ENCODE data around the gene C5orf52.
"Not testable (repeated sequence)": the region's sequence is repeated elsewhere in the genome, so short reads cannot be mapped to it uniquely, and the experiment has no call there.

C5orf52 gene

DNA sequence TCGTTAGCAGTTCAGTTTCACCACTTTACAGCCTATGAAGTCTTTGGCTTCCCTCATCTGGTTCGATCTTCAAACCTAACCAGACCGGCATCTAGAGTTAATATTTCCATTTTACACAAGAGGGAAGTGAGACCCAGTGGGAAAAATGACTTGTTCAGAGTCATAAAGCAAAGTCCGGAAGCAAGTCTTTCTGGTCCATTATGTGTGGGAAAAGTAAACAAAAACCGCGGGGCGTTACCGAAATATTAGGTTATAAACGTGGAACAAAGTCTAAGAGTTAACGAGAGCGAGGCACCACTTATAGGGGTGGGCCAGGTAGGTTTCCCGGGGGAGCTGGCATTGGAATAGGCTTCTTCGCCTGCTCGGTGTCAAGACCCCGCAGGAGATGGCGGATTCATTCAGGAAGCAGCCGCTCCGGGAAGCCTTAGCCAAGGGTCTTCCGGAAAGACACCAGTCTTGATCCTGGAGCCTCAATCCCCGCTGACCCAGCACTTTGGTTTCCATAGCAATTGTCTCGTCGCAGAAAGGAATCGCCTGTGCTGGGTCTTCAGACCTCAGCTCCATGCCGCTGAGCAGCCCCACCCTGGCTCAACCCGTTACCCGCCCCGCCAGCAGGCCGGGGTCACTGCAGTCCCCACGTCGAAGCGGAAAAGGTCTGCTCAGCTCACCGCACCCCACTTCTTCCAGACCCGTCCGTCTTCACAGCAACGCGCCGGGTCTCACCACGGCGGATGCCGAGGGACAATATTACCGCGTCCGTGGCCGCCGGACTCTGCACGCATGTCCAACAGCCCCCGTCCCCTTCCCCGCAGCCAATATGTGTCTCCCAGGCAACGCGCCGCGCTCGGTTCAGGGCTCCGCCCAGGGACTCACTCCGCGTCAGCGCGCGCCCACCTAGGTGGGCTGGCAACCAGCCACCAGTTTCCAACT, at the start of gene C5orf52:
C5orf52 (plus strand) TSS at position 872 of the 930 bp plus-strand sequence. CDS start 82 bp downstream, outside the sequence.
- no peak for DNase-seq

DNA sequence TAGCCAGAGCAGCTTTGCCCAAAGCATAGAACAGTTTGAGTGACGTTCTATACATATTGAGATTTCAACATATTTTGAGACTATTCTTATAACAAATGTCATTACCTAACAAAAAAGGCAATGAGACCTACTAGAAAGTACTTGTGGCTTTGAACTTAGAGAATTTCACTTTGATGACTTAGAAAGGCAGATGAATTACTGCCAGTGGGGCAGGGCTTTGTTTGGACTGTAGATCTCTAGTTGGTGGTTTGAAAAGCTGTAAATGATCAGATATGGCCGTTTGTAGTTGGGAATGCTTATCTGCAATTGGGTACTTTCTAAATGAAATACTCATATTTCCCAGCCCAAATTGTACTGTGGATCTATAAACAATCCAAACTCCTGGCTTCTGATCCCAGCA, 47.2 kb upstream of the C5orf52 start:
- no peak for DNase-seq

DNA sequence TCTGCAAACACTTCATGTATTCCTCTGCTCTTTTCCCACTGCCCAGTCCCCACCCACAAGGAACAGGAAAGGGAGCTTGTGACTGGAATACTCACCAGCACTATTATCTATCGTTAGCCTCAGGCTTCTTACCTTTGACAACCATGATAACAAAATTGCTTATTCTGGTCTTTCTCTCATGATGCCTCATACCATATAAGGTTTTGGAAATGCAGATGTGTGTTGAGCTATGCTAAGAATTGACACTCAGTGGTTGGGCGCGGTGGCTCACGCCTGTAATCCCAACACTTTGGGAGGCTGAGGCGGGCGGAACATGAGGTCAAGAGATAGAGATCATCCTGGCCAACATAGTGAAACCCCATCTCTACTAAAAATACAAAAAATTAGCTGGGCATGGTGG, 44.5 kb upstream of the C5orf52 start:
- no peak for DNase-seq

DNA sequence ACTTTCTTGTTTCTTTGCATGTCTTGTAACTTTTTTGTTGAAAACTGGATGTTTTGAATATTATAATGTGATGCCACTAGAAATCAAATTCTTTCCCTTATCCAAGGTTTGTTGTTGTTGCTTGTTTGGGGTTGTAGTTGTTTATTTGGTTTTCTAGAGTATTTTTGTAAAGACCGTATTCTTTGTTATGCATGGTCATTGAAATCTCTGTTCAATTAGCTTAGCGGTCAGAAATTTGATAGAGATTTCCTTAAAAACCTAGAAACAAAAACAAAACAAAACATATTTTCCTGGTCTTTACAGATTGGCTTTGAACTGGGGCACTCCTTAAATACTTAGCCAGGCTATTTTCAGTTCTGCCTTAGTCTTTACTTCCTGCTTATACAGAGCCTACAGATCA, 41.0 kb upstream of the C5orf52 start:
- no peak for DNase-seq

DNA sequence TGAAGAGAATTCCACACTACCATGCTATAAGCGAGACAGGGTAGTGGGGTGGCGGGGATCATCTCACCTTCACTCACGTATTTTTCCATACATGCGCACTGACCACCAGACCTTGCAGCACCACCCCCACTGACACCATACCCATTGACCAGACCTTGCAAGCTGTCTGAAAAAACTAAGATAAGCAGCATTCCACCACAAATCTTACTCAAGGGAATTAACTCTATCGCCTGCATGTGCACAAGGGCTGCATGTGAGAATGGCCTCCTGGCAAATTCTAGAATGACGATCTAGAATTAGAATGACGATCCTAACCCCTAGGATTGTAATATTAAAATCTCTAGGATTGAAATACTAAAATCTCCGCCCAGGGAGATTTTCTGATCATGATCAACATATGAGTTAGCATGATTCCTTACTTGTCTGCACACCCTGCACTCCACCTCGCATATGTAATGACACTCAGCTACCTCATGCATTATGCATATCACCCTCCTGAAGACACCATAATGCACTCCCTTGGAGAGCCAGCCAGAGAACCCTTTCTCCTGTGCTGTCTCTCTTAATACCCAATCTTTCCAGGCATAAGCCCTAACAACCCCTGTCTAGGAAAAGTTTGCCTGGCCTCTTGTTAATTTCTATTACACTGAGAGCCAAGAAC, 30.8 kb upstream of the C5orf52 start:
- DNase-seq = no peak

DNA sequence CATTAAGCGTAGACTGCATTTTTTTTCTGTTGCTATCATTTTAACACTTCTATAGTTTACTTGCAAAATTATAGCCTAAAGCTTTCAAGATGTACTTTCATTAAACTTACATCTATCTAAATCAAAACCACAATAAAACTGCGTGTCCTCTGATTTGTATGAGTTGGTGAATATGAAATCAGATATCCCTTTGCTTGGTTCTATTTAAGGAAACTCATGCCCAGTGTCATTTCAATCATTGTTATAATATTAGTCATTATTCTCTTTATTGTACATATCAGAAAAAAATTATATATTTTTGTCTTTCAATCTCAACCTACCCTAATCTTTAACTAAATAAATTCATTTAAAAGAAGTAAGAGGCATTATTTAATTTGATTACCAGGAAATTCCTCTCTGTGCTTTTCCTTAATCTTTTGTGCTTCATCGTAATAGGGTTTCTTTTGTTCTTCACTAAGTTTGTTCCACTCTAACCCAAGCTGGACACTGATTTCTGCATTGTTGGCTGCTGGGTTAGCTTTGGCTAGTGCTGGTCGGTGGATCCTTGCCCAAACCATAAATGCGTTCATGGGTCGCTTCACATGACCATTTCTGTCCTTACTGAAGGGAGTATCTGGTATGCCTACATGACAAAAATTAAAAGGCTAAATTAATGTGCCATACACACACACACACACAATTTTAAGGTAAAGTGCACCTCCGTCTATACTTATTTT, 22.9 kb upstream of the C5orf52 start:
- no peak for DNase-seq

DNA sequence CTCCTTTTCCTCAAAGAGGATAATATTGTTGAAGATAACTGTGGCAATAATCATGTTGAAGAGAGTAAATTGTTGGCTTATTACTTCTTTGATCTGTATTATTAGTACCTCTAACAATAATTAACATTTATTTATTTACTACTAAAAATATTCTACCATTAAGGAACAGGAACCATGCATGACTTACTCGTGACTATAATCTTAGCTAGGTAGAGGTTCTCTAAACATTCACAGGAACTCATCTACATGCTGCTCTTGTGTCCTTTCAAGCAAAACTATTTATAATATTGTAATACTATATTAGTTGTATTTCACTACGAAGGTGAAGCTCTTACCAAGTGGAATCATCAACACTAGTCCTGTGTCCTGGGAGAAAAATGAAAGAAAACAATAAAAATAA, 22.2 kb upstream of the C5orf52 start:
- DNase-seq = no peak

DNA sequence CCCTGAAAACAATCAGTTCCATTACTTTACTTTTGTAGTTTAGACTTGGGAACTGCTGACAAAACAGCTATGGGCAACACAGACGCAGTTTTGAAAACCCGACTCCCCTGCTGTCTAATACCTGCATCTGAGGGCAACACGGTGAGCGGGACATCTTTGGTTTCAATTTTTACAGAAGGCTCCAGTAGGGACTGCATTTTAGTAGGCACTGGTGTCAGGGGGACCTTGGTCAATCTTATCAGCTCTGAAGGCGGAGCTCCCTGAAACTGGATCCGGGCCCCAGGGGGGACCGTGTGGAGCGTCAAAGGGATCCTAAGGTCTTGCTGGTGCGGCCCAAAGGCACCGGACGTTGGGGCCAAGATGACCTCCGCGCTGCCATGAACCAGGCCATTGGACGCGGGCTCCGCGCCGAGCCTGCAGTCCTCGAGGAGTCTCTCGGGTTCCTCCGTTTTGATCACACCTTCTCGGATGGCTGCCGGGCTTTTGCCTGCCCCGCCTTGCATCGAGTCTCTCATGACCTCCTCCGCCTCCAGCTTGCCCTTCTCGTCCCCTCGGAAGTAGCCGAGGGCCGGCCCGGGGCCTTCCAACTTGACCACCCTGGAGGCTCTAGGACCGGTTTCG, 20.2 kb upstream of the C5orf52 start:
- no peak for DNase-seq

DNA sequence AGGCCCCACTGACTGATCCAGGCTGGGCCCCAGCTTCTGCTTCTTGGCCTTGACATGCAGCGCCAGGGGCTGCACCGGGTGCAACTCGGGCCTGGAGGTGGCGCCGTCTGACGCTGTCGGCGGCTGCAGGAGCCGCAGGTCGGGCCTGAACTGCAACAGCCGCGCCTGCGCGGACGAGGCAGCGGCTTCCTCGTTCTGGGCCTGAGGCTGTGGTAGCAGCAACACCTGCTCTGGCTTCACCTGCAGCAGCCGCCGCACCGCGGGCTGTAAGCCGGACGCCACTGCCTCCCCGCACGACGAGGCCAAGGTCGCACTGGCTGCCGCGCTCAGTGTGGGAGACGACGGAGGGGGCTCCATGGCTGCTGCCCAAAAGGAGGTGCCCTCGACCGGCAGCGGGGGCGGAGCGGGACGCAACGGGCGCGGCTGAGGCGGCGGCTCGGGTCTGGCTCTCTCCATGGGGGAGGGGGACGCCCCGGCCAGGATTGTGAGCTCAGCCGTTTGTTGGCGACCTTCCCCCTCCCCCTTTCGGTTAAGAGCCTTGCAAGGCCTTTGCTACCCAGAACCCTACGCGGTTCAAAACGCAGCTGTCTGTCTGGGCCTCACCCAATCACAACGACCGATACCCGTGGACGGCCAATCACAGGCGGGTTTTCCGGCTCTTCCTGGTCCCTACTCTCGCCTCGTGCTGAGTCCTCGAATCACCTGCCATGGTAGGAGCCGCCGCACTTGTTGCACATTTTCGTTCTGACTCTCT, 19.5 kb upstream of the C5orf52 start:
- DNase-seq = peak; percentile 91

DNA sequence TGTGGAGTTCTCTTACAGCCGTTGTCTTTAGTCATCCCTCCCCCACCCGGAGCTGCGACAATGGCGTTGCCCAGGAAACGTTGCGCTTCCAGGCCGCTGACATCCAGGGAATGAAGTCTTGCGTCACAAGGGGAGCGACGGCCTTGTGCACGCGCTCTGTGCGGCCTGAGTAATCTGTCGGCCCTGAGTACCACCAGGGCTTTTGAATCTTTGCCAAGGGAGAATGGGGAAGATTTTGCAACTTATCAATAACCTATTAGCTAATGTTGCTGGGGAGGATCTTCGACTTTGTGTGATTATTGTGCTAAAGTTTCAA, 19.0 kb upstream of the C5orf52 start, which contains the start of gene SOX30:
SOX30 (minus strand) TSS at position 62 of the 316 bp plus-strand sequence. CDS start 360 bp downstream, outside the sequence.
- DNase-seq = no peak

DNA sequence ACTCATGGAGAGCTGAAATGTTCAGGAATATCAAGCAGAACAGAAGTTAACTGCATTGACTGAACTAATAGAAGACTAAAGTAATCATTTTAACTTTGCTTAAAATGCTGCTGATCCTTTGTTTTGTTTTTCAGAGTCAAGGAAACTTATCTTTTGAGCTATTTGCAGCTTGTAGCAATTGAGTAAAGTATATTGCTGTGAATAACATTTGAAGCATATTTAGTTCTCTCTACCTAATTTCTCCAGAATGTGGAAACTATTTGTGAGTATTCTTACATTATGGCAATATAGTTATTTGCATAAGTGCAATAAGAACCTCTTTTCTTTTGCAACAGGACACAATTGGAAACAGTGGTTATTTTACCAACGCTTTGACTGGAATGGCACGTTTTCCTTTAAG, 13.8 kb upstream of the C5orf52 start:
- DNase-seq = no peak

DNA sequence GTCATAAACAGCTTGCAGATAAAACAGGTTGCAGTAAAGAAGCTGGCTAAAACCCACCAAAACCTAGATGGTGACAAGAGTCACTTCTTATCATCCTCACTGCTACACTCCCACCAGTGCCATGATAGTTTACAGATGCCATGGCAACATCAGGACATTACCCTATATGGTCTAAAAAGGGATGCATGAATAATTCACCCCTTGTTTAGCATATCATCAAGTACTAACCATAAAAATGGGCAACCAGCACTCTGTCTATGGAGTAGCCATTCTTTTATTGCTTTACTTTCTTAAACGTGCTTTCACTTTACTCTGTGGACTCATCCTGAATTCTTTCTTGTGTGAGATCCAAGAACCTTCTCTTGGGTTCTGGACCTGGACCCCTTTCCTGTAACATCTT, 12.4 kb upstream of the C5orf52 start:
- no peak for DNase-seq

DNA sequence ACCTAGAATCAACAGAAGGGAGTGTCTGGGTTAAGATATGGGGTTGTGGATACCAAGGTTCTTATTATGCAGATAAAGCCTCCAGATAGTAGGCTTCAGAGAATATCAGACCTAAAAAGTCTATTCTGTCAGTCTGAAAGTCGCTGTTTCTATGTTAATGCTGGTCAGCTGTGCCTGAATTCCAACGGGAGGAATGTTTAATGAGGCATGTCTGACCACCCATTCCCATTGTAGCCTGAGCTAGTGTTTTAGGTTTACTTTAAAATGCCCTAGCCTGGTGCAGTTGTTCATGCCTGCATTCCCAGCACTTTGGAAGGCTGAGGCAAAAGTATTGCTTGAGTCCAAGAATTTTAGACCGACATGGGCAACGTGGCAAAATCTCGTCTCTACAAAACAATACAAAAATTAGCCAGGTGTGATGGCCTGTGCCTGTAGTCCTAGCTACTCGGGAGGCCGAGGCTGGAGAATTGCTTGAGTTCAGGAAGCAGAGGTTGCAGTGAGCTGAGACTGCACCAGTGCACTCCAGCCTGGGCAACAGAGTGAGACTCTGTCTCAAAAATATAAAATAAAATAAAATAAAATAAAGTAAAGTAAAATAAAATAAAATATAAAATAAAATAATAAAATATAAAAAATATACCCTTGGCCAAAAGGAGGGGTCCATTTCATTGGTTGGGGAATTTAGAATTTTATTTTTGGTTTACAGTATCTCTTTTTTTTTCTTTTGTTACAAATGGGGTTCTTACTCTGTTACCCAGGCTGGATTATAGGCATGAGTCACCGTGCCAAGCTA, 11.3 kb upstream of the C5orf52 start:
- no peak for DNase-seq

DNA sequence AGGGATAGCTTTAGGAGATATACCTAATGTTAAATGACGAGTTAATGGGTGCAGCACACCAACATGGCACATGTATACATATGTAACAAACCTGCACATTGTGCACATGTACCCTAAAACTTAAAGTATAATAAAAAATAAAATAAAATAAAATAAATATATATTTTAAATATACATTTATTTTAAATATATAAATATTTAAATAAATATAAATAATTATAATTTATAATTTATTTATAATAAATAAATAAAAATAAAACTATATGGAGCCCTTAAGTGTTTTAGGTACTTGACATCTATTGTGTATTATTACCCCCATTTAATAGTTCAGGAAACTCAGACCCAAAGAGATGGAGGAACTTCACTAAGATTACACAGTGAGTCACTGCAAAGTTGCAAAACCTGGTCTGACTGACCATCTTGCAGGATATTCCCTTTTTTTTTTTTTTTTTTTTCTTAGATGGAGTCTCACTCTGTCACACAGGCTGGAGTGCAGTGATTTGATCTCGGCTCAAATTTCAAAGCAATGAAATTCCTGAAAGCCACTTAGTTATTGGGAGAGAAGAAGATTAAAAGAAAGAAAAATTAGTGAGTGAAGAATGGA, 5.8 kb upstream of the C5orf52 start:
- DNase-seq = no peak

DNA sequence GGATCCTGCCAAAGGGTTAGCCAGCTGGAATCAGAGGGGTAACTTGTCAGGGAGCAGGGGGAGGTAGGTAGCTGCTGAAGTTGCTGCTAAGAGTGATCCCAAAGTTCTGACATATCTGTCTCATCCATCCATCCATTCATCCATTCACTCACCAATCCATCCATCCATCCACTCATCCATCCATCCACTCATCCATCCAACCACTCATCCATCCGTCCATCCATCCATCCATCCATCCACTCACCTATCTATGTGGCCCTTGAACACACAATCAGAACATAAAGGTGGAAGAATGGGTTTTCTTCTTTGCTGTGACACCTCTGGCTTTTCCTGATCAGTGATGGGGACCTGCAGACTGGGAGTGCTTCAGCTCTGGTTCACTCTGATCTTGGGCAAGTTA, 3.0 kb upstream of the C5orf52 start:
- DNase-seq = no peak

DNA sequence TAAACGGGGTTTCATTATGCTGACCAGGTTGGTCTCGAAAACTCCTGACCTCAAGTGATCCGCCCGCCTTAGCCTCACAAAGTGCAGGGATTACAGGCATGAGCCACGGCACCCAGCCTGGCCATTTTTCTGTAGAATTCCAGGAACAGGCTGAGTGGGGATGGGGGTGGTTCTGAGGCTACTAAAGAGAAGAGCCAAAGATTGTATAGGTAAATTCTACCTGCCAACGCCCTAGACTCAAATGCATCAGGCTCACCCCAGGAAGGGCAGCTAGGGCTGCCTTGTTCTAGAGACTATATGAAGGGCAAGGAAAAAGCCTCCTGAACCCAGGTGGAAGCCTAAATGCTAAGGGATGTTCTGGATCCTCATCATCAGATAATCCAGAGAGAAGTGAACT, 1.6 kb upstream of the C5orf52 start:
- no peak for DNase-seq

DNA sequence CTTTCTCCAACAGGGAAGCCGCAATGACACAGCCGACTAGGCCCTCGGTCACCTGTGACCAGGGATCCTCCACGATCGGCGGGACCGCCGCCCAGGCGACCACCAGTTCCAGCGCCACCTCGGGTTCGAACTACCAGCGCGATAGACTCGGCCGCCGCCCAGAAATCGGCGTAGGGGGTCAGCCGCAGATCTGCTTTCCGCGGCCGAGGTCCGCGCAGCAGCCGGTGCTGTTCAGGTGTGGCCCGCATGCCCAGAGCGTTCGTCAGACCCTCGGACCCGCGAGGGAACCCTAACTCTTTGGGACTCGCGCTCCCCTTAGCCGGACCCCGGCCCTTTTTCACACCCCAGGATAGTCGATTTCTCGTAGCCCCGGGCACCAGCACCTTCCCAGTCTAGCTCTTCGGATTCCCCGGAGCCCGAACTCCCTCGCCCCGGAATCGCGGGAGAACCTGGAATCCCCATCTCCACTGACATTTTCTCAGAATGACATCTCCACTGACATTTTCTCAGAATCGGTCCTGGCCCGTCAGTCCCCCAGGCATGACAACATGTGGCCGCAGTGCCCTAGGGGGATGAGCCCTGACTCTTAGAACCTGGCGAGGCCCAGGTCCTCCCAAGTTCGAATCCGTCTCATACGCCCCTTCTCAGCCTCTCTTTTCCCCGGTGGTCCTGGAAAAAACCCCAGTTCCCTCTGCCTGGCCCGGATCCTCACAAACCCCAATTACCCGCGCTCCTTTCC, 428 bp downstream of the C5orf52 start:
- DNase-seq = no peak

DNA sequence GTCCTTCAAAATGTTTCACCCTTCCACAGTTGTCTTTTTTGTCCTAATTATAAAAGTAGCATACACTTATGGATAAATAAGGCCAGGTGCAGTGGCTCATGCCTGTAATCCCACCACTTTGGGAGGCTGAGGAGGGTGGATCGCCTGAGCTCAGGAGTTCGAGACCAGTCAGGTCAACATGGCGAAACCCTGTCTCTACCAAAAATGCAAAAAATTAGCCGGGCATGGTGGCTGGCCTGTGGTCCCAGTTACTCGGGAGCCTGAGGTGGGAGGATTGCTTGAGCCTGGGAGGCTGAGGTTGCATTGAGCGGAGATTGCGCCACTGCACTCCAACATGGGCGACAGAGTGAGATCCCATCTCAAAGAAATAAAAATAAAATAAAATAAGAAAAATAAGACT, 1.6 kb downstream of the C5orf52 start:
- no peak for DNase-seq

DNA sequence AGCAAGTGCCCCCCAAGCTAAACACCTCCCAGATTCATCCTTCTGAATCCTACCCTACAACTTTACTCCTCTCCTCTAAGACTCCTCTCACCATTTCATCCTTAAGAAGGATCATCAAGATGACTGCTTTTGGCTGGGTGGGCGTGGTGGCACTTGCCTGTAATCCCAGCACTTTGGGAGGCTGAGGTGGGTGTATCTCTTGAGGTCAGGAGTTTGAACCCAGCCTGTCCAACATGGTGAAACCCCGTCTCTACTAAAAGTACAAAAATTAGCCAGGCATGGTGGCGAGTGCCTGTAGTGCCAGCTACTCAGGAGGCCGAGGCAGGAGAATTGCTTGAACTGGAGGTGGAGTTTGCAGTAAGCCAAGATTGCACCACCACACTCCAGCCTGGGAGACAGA, 3.0 kb downstream of the C5orf52 start:
- DNase-seq = not testable (repeated sequence)

DNA sequence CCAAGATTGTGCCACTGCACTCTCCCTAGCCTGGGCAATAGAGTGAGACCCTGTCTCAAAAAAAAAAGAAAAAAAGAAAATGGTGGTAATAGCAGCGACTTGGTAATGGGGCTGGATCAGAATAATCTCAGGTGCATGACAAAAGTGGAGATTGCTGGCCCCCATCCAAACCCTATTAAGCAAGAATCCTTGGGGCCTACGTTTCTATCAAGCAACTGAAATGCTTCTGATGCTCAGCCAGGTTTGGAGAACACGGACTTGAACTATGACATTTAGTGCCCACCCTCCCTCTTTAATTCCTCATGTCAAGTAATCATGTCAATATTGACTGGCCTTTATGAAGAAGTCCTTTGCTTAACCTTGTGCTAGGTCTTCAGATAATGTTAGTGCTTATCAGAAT, 6.6 kb downstream of the C5orf52 start:
- DNase-seq = no peak
